D721Med (cell line): ENCODE data around the gene SARM1.

Experiments used
- DNase-seq: peaks from one replicate; pipeline ENCODE4 v3.0.0; 2011; ENCODE audit warnings: low spot score; ENCODE audit not compliant: insufficient read length
- FAIRE-seq: peaks from 2 replicates; lab custom pipeline; 2011; peaks lifted over from hg19 to GRCh38; lab: Jason Lieb, UNC
- CTCF ChIP-seq: IDR thresholded peaks from 2 replicates; pipeline ENCODE4 v1.5.1; 2012; ENCODE audit warnings: mild to moderate bottlenecking, control low read depth; ENCODE audit not compliant: insufficient read depth; ENCODE audit errors: missing control alignments

The SARM1 gene

GRCh38 chr17:28447396-28447760 lies 75.9 kb downstream of the SARM1 start:
- DNase-seq (no peak), FAIRE-seq (no peak)
- TF ChIP-seq CTCF, result no peak

DNA sequence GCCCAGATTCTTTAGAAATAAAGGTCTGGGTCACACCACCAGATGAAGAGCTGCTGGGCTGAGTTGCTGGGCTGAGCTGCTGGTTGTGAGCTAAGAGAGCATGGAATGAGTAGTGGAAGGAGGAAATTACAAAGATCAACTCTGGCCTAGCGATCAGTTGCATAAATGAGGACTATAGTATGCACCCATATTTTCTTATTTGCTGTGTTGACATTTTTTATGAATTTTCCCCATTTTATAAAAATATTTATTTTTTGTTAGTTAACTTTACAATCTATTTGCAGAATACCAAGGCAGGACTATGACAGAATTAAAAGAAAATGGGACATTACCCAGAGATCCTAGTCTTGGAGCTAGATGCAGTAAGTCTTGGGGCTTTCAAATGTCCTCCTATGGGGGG lies 78.4 kb downstream of the SARM1 start:
- no peak for TF ChIP-seq CTCF
- DNase-seq, result no peak
- no peak for FAIRE-seq
